GM12864 (cell line): ENCODE measurements around the gene PCDH9.
"Not testable (repeated sequence)": the region's sequence is repeated elsewhere in the genome, so short reads cannot be mapped to it uniquely, and the experiment has no call there.

Source experiments
- DNase-seq: peaks from one replicate; pipeline ENCODE4 v3.0.0-alpha.2; 2011; ENCODE audit warnings: low read depth
- H3K4me3 ChIP-seq: 2 replicates; pipeline ENCODE4 v1.5.1; 2011; ENCODE audit warnings: mild to moderate bottlenecking, low read depth, low read length, control low read depth
- TF ChIP-seq, protein P1 (sequence below): IDR thresholded peaks from 2 replicates; pipeline ENCODE4 v1.5.1; 2011; ENCODE audit warnings: low read depth, mild to moderate bottlenecking, moderate library complexity, low read length, control low read depth, inconsistent platforms; ENCODE audit errors: missing control alignments

The PCDH9 gene

GRCh38 chr13:66262330-66262729, 967.8 kb downstream of the PCDH9 start:
- DNase-seq: no peak
- no peak overlapping the region for H3K4me3 ChIP-seq
- TF ChIP-seq, protein P1, sequence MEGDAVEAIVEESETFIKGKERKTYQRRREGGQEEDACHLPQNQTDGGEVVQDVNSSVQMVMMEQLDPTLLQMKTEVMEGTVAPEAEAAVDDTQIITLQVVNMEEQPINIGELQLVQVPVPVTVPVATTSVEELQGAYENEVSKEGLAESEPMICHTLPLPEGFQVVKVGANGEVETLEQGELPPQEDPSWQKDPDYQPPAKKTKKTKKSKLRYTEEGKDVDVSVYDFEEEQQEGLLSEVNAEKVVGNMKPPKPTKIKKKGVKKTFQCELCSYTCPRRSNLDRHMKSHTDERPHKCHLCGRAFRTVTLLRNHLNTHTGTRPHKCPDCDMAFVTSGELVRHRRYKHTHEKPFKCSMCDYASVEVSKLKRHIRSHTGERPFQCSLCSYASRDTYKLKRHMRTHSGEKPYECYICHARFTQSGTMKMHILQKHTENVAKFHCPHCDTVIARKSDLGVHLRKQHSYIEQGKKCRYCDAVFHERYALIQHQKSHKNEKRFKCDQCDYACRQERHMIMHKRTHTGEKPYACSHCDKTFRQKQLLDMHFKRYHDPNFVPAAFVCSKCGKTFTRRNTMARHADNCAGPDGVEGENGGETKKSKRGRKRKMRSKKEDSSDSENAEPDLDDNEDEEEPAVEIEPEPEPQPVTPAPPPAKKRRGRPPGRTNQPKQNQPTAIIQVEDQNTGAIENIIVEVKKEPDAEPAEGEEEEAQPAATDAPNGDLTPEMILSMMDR: no peak

DNA sequence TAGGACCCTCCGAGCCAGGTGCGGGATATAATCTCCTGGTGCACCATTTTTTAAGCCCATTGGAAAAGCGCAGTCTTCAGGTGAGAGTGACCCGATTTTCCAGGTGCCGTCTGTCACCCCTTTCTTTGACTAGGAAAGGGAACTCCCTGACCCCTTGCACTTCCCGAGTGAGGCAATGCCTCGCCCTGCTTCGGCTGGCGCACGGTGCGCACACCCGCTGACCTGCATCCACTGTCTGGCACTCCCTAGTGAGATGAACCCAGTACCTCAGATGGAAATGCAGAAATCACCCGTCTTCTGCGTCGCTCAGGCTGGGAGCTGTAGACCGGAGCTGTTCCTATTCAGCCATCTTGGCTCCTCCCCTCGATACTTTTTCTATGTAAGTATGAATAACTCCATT, 970.7 kb downstream of the PCDH9 start:
- DNase-seq, H3K4me3 ChIP-seq: not testable (repeated sequence)
